HepG2 (cell line): ENCODE results near the gene ECE2. TPM values are rescaled to one million over a fixed set of nuclear protein-coding genes. Genes with fewer than 3 reads are reported as not detected.
A peak's percentile ranks its signal among the peaks of the same experiment; 100 is the strongest.

ENCODE experiments used
- CTCF ChIP-seq: sonication (generic); formaldehyde crosslinking; IDR thresholded peaks from 2 replicates; pipeline ENCODE4 v1.5.0; 2020; ENCODE audit warnings: mild to moderate bottlenecking, missing genetic modification reagents, moderate library complexity
- FOXK1 ChIP-seq: sonication (generic); formaldehyde crosslinking; IDR thresholded peaks from 2 replicates; pipeline ENCODE4 v1.4.0; 2020; ENCODE audit warnings: low read depth, missing genetic modification reagents, borderline replicate concordance
- KDM2A ChIP-seq: sonication (generic); formaldehyde crosslinking; IDR thresholded peaks from 2 replicates; pipeline ENCODE4 v1.4.0; 2020; ENCODE audit warnings: low read depth, missing genetic modification reagents, borderline replicate concordance
- MXD3 ChIP-seq: IDR thresholded peaks from 2 replicates; pipeline ENCODE4 v1.6.1; 2016; ENCODE audit warnings: mild to moderate bottlenecking, missing biosample characterization, missing genetic modification reagents
- NAIF1 ChIP-seq: sonication (generic); formaldehyde crosslinking; IDR thresholded peaks from 2 replicates; pipeline ENCODE4 v1.5.0; 2020; ENCODE audit warnings: mild to moderate bottlenecking, missing genetic modification reagents, borderline replicate concordance
- NCOA5 ChIP-seq: sonication (generic); formaldehyde crosslinking; IDR thresholded peaks from 2 replicates; pipeline ENCODE4 v1.4.0; 2020; ENCODE audit warnings: missing genetic modification reagents
- NCOR1 ChIP-seq: fragments of 200-600 bp; sonication (generic); IDR thresholded peaks from 2 replicates; pipeline ENCODE4 v1.7.0; 2017; ENCODE audit warnings: antibody characterized with exemption, low read length, borderline replicate concordance
- PHF21A ChIP-seq: sonication (generic); formaldehyde crosslinking; IDR thresholded peaks from 2 replicates; pipeline ENCODE4 v1.5.0; 2020; ENCODE audit warnings: mild to moderate bottlenecking, missing genetic modification reagents
- RCOR2 ChIP-seq: IDR thresholded peaks from 2 replicates; pipeline ENCODE4 v1.6.1; 2016; ENCODE audit warnings: missing biosample characterization, missing genetic modification reagents
- SAFB2 ChIP-seq: sonication (generic); formaldehyde crosslinking; IDR thresholded peaks from 2 replicates; pipeline ENCODE4 v1.5.1; 2020; ENCODE audit warnings: missing genetic modification reagents, low read depth, mild to moderate bottlenecking, borderline replicate concordance
- SRY ChIP-seq: sonication (generic); formaldehyde crosslinking; IDR thresholded peaks from 2 replicates; pipeline ENCODE4 v1.8.0; 2022; ENCODE audit warnings: mild to moderate bottlenecking, missing genetic modification reagents
- TFDP2 ChIP-seq: sonication (generic); formaldehyde crosslinking; IDR thresholded peaks from 2 replicates; pipeline ENCODE4 v1.4.0; 2020; ENCODE audit warnings: missing genetic modification reagents
- WIZ ChIP-seq: sonication (generic); formaldehyde crosslinking; IDR thresholded peaks from 2 replicates; pipeline ENCODE4 v1.5.1; 2020; ENCODE audit warnings: mild to moderate bottlenecking, missing genetic modification reagents
- ZNF253 ChIP-seq: sonication (generic); formaldehyde crosslinking; IDR thresholded peaks from 2 replicates; pipeline ENCODE4 v1.8.0; 2022; ENCODE audit warnings: mild to moderate bottlenecking, missing genetic modification reagents, borderline replicate concordance
- ZNF510 ChIP-seq: sonication (generic); formaldehyde crosslinking; IDR thresholded peaks from 2 replicates; pipeline ENCODE4 v1.4.0; 2020; ENCODE audit warnings: low read depth, mild to moderate bottlenecking, missing genetic modification reagents
- ZNF549 ChIP-seq: sonication (generic); formaldehyde crosslinking; IDR thresholded peaks from 2 replicates; pipeline ENCODE4 v1.5.0; 2020; ENCODE audit warnings: missing genetic modification reagents
- ZNF629 ChIP-seq: sonication (generic); formaldehyde crosslinking; conservative IDR thresholded peaks from 2 replicates; pipeline ENCODE4 v1.5.0; 2020; ENCODE audit warnings: missing genetic modification reagents
- ZNF703 ChIP-seq: sonication (generic); formaldehyde crosslinking; IDR thresholded peaks from 2 replicates; pipeline ENCODE4 v1.5.1; 2020; ENCODE audit warnings: missing genetic modification reagents, mild to moderate bottlenecking, moderate library complexity, borderline replicate concordance
- ZNF83 ChIP-seq: sonication (generic); formaldehyde crosslinking; IDR thresholded peaks from 2 replicates; pipeline ENCODE4 v1.4.0; 2020; ENCODE audit warnings: missing genetic modification reagents, mild to moderate bottlenecking, borderline replicate concordance
- ZSCAN22 ChIP-seq: sonication (generic); formaldehyde crosslinking; IDR thresholded peaks from 2 replicates; pipeline ENCODE4 v1.4.0; 2020; ENCODE audit warnings: mild to moderate bottlenecking, missing genetic modification reagents
- polyA plus RNA-seq, 8 experiments: library from polyadenylated mRNA; depleted of rRNA in 3 of 8; stranded (reverse) in 7 of 8; unstranded in 1 of 8; fragments of >200 nt; fragmentation: Illumina TruSeq in 4 of 8; extraction: Trizol in 4 of 8; gene quantifications; 2 replicates each; pipeline versions ENCODE4 v1.2.1 to v1.2.3, GENCODE V29; 2011 to 2016; ENCODE audit warnings: low read depth in 4 of 8, missing spikeins in 1 of 8, mixed read lengths in 1 of 8; ENCODE audit not compliant: insufficient read depth in 1 of 8
- total RNA-seq, 5 experiments: library from RNA; depleted of rRNA; stranded (reverse); fragments of >200 nt; fragmentation: Illumina TruSeq; extraction: Trizol; gene quantifications; 2 replicates each; pipeline ENCODE4 v1.2.3, GENCODE V29; 2016; ENCODE audit warnings: low read depth in 1 of 5
- TF ChIP-seq, protein P1 (sequence below): sonication (generic); formaldehyde crosslinking; IDR thresholded peaks from 2 replicates; pipeline ENCODE4 v1.4.0; 2020; ENCODE audit warnings: missing genetic modification reagents, borderline replicate concordance

ECE2 gene
- total and polyA plus RNA-seq, 2 of the 13 experiments (the other 11 are each of a cell fraction or from before 2014, with no cell fraction given), result not detected

DNA sequence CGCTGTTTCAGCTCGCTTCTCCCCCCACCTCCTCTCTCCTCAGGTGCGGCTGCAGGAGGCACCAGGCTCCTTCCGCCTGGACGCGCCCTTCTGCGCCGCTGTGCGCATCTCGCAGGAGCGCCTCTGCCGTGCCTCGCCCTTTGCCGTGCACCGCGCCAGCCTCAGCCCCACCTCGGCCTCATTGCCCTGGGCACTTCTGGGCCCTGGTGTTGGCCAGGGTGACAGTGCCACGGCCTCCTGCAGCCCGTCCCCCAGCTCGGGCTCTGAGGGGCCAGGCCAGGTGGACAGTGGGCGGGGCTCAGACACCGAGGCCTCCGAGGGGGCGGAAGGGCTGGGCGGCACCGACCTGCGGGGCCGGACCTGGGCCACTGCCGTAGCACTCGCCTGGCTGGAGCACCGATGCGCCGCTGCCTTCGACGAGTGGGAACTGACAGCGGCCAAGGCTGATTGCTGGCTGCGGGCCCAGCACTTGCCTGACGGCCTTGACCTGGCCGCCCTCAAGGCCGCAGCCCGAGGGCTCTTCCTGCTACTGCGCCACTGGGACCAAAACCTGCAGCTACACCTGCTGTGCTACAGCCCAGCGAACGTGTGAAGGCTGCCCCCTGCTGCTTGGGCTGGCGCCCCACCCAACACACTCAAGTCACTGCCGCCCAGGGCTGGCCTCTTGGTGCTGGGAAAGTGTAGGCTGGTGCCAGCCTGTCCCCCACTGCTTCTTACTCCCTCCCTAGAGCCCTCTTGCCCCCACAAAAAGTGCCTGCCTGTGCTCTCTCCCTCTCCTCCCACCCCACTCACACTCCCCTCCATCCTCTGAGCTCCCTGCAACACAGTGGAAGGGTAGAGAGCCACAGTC, 34.1 kb upstream of the ECE2 start (continued):
- TF ChIP-seq TFDP2 (CRISPR knock-in tag) (peak; percentile 77), CTCF (CRISPR knock-in tag) (peak; percentile 99), MXD3 (peak; percentile 27; the same call in 1 of the 2 replicates), SRY (CRISPR knock-in tag) (no peak), ZSCAN22 (CRISPR knock-in tag) (0 out of 2 replicates have a peak, but pooled peaks have one; percentile 41), NCOR1 (no peak), ZNF703 (CRISPR knock-in tag) (no peak; the same call in 1 of the 2 replicates), PHF21A (CRISPR knock-in tag) (peak; percentile 92; the same call in 1 of the 2 replicates), ZNF83 (no peak; the same call in 1 of the 2 replicates), WIZ (CRISPR knock-in tag) (peak; percentile 98), NCOA5 (CRISPR knock-in tag) (no peak; the same call in 1 of the 2 replicates), SAFB2 (CRISPR knock-in tag) (peak; percentile 94), ZNF510 (CRISPR knock-in tag) (peak; percentile 96), ZNF629 (CRISPR knock-in tag) (0 out of 2 replicates have a peak, but pooled peaks have one; percentile 61), NAIF1 (no peak), ZNF549 (CRISPR knock-in tag) (peak; percentile 75; the same call in 1 of the 2 replicates), FOXK1 (CRISPR knock-in tag) (no peak), KDM2A (CRISPR knock-in tag) (peak; percentile 99), RCOR2 (CRISPR knock-in tag) (no peak; the same call in 1 of the 2 replicates), ZNF253 (CRISPR knock-in tag) (0 out of 2 replicates have a peak, but pooled peaks have one; percentile 22)
- TF ChIP-seq, protein P1, sequence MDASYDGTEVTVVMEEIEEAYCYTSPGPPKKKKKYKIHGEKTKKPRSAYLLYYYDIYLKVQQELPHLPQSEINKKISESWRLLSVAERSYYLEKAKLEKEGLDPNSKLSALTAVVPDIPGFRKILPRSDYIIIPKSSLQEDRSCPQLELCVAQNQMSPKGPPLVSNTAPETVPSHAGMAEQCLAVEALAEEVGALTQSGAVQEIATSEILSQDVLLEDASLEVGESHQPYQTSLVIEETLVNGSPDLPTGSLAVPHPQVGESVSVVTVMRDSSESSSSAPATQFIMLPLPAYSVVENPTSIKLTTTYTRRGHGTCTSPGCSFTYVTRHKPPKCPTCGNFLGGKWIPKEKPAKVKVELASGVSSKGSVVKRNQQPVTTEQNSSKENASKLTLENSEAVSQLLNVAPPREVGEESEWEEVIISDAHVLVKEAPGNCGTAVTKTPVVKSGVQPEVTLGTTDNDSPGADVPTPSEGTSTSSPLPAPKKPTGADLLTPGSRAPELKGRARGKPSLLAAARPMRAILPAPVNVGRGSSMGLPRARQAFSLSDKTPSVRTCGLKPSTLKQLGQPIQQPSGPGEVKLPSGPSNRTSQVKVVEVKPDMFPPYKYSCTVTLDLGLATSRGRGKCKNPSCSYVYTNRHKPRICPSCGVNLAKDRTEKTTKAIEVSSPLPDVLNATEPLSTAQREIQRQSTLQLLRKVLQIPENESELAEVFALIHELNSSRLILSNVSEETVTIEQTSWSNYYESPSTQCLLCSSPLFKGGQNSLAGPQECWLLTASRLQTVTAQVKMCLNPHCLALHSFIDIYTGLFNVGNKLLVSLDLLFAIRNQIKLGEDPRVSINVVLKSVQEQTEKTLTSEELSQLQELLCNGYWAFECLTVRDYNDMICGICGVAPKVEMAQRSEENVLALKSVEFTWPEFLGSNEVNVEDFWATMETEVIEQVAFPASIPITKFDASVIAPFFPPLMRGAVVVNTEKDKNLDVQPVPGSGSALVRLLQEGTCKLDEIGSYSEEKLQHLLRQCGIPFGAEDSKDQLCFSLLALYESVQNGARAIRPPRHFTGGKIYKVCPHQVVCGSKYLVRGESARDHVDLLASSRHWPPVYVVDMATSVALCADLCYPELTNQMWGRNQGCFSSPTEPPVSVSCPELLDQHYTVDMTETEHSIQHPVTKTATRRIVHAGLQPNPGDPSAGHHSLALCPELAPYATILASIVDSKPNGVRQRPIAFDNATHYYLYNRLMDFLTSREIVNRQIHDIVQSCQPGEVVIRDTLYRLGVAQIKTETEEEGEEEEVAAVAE, result 0 out of 2 replicates have a peak, but pooled peaks have one; percentile 40
